Measurements from ENCODE around the gene MOSPD3. TPM values are rescaled to one million over a fixed set of nuclear protein-coding genes. Genes with fewer than 3 reads are reported as not detected.

Gene MOSPD3
- polyA plus RNA-seq, 1 donor from 2014 or later: 27.9 TPM

GRCh38 chr7:100607111-100607510 is 5.2 kb upstream of the MOSPD3 start:
- Histone ChIP-seq H3K9me3 (ENCODE audit: low read length) (no peaks in the 10 kb centered on the region), H3K9ac (ENCODE audit: low read length) (no peak overlapping the region), H3F3A (ENCODE audit: insufficient read depth, low read length, poor library complexity, severe bottlenecking) (no peaks in the 10 kb centered on the region), H3K79me2 (replicated peaks; ENCODE audit: insufficient read depth, low read length) (no peaks in the 10 kb centered on the region), H3K27me3 (ENCODE audit: insufficient read depth, low read depth, low read length) (peaks cover 34% of the 10 kb centered on the region), H4K20me1 (ENCODE audit: insufficient read depth) (no peaks in the 10 kb centered on the region), H3K9me2 (ENCODE audit: insufficient read depth, low read length) (no peaks in the 10 kb centered on the region), H3K27ac (ENCODE audit: low read length) (no peak overlapping the region), H3K4me3 (ENCODE audit: low read length) (no peak overlapping the region), H2AFZ (ENCODE audit: low read depth, low read length) (no peak overlapping the region), H3K4me2 (ENCODE audit: low read length) (no peak overlapping the region), H3K36me3 (ENCODE audit: insufficient read depth, low read length) (no peaks in the 10 kb centered on the region)
- no peak for TF ChIP-seq CTCF (IDR thresholded peaks at IDR 0.05; ENCODE audit: poor library complexity, severe bottlenecking)
- TF ChIP-seq POLR2AphosphoS5 (IDR thresholded peaks at IDR 0.05): no peak
- no peak for TF ChIP-seq EP300 (conservative IDR thresholded peaks at IDR 0.05; ENCODE audit: poor library complexity, severe bottlenecking)
- no peak for TF ChIP-seq MXI1 (conservative IDR thresholded peaks at IDR 0.05; ENCODE audit: poor library complexity, severe bottlenecking)
- TF ChIP-seq RAD21 (conservative IDR thresholded peaks at IDR 0.05): no peak
- no peak for TF ChIP-seq SMC3 (conservative IDR thresholded peaks at IDR 0.05; ENCODE audit: poor library complexity)
- no peak for TF ChIP-seq REST (IDR thresholded peaks at IDR 0.05; ENCODE audit: borderline replicate concordance)
- TF ChIP-seq TAF1 (IDR thresholded peaks at IDR 0.05; ENCODE audit: low read depth): no peak
- TF ChIP-seq EZH2 (IDR thresholded peaks at IDR 0.05; ENCODE audit: borderline replicate concordance, insufficient read depth, low read length, poor library complexity, severe bottlenecking): no peak

GRCh38 chr7:100609958-100610357 is 2.4 kb upstream of the MOSPD3 start:
- peaks cover 4% of the 10 kb centered on the region for H3K79me2 ChIP-seq (replicated peaks; ENCODE audit: insufficient read depth, low read length)
- H3K4me2 ChIP-seq (ENCODE audit: low read length): no peak overlapping the region

More at GRCh38 chr7:100609958-100610357, 2.4 kb upstream of the MOSPD3 start:
- Histone ChIP-seq H3K4me3 (ENCODE audit: low read length) (no peak overlapping the region), H3K27ac (ENCODE audit: low read length) (no peak overlapping the region), H3K27me3 (ENCODE audit: insufficient read depth, low read depth, low read length) (peaks cover 16% of the 10 kb centered on the region), H3K36me3 (ENCODE audit: insufficient read depth, low read length) (no peaks in the 10 kb centered on the region), H3K9me2 (ENCODE audit: insufficient read depth, low read length) (no peaks in the 10 kb centered on the region), H4K20me1 (ENCODE audit: insufficient read depth) (no peaks in the 10 kb centered on the region), H3K9ac (ENCODE audit: low read length) (no peak overlapping the region), H2AFZ (ENCODE audit: low read depth, low read length) (no peak overlapping the region), H3K9me3 (ENCODE audit: low read length) (no peaks in the 10 kb centered on the region), H3F3A (ENCODE audit: insufficient read depth, low read length, poor library complexity, severe bottlenecking) (no peaks in the 10 kb centered on the region)
- TF ChIP-seq TAF1 (IDR thresholded peaks at IDR 0.05; ENCODE audit: low read depth) (no peak), EP300 (conservative IDR thresholded peaks at IDR 0.05; ENCODE audit: poor library complexity, severe bottlenecking) (no peak), EZH2 (IDR thresholded peaks at IDR 0.05; ENCODE audit: borderline replicate concordance, insufficient read depth, low read length, poor library complexity, severe bottlenecking) (no peak), POLR2AphosphoS5 (IDR thresholded peaks at IDR 0.05) (no peak), RAD21 (conservative IDR thresholded peaks at IDR 0.05) (no peak), CTCF (IDR thresholded peaks at IDR 0.05; ENCODE audit: poor library complexity, severe bottlenecking) (no peak), MXI1 (conservative IDR thresholded peaks at IDR 0.05; ENCODE audit: poor library complexity, severe bottlenecking) (no peak), SMC3 (conservative IDR thresholded peaks at IDR 0.05; ENCODE audit: poor library complexity) (no peak), REST (IDR thresholded peaks at IDR 0.05; ENCODE audit: borderline replicate concordance) (no peak)
